K562 (cell line): ENCODE results near the gene SAP130. TPM values are rescaled to one million over a fixed set of nuclear protein-coding genes. Genes with fewer than 3 reads are reported as not detected.

Experiments used
- ATAC-seq: fragments of 200-7000 bp; cut with Tn5 transposase; 3 replicates; pipeline ENCODE4 v1.9.1; 2020; ENCODE audit warnings: moderate library complexity
- BruUV-seq: library from RNA; stranded (reverse); fragments of 400-500 nt; replicated peaks from 2 replicates; lab custom pipeline; 2021; lab: Mats Ljungman, UMichigan
- CTCF ChIA-PET: fragments of 300-600 bp; formaldehyde crosslinking; extraction: SDS; loops from one replicate; lab custom pipeline; 2021; ENCODE audit warnings: low intra/inter-chr PET ratio; lab: Yijun Ruan, JAX
- POLR2A ChIA-PET: fragments of 300-600, 350-650 bp; sonication (Branson Sonifier 250); formaldehyde crosslinking; extraction: SDS; loops from one replicate; lab custom pipeline; 2021; ENCODE audit warnings: antibody characterized with exemption, inconsistent platforms; lab: Yijun Ruan, JAX
- DNase-seq, 4 experiments: peaks; one replicate each; pipeline versions ENCODE4 v3.0.0 to v3.0.0-alpha.2; 2011 to 2018; ENCODE audit warnings: low spot score in 3 of 4, mixed read lengths in 3 of 4; ENCODE audit errors: extremely low read depth in 1 of 4
- FAIRE-seq: peaks from 2 replicates; lab custom pipeline; 2011; peaks lifted over from hg19 to GRCh38; lab: Jason Lieb, UNC
- H2AFZ ChIP-seq: 2 replicates; pipeline ENCODE4 v1.6.0; 2011; ENCODE audit warnings: low read depth, low read length, control low read depth, inconsistent platforms
- H3K27ac ChIP-seq: fragments of 200-600 bp; 3 replicates; pipeline ENCODE4 v1.8.0; 2011; ENCODE audit warnings: low read depth, mild to moderate bottlenecking, control low read depth, inconsistent platforms, low read length, moderate library complexity, mixed read lengths; ENCODE audit errors: extremely low read depth
- H3K27me3 ChIP-seq, 2 experiments: fragments of 300-600 bp in 1 of 2; 2 replicates in 1 of 2; 3 replicates in 1 of 2; pipeline versions ENCODE4 v1.6.0 to v1.8.0; 2011; ENCODE audit warnings: inconsistent platforms in 2 of 2, low read length in 2 of 2, mild to moderate bottlenecking in 1 of 2, mixed read lengths in 1 of 2, moderate library complexity in 1 of 2; ENCODE audit not compliant: control insufficient read depth in 2 of 2, insufficient read depth in 2 of 2
- H3K36me3 ChIP-seq: fragments of 300-600 bp; 3 replicates; pipeline ENCODE4 v1.8.0; 2011; ENCODE audit warnings: mild to moderate bottlenecking, low read length, inconsistent platforms; ENCODE audit not compliant: control insufficient read depth, insufficient read depth
- H3K4me1 ChIP-seq, 2 experiments: fragments of 200-600 bp in 1 of 2; replicated peaks in 1 of 2; 2 replicates in 1 of 2; 3 replicates in 1 of 2; pipeline versions ENCODE4 v1.5.1 to v1.8.0; 2011; ENCODE audit warnings: inconsistent platforms in 2 of 2, low read length in 2 of 2, mild to moderate bottlenecking in 1 of 2, mixed read lengths in 1 of 2, moderate library complexity in 1 of 2; ENCODE audit not compliant: control insufficient read depth in 2 of 2, insufficient read depth in 2 of 2
- H3K4me2 ChIP-seq: 2 replicates; pipeline ENCODE4 v1.6.1; 2011; ENCODE audit warnings: low read length, control low read depth, inconsistent platforms, mixed read lengths; ENCODE audit not compliant: insufficient read depth
- H3K4me3 ChIP-seq: fragments of 200-600 bp; sonication (generic), shearing (Covaris generic); 2 replicates; pipeline ENCODE4 v1.5.1; 2016; ENCODE audit warnings: control low read depth, inconsistent platforms
- H3K79me2 ChIP-seq: fragments of 200-600 bp; 3 replicates; pipeline ENCODE4 v1.8.0; 2011; ENCODE audit warnings: low read length, inconsistent platforms; ENCODE audit not compliant: control insufficient read depth, insufficient read depth
- H3K9ac ChIP-seq, 2 experiments: 2 replicates each; pipeline versions ENCODE4 v1.6.0 to v1.6.1; 2011; ENCODE audit warnings: low read depth in 2 of 2, low read length in 2 of 2, control low read depth in 1 of 2, inconsistent platforms in 1 of 2, mild to moderate bottlenecking in 1 of 2, mixed read lengths in 1 of 2; ENCODE audit not compliant: insufficient read depth in 1 of 2
- H3K9me1 ChIP-seq: one replicate; pipeline ENCODE4 v1.6.0; 2011; ENCODE audit warnings: inconsistent platforms, mild to moderate bottlenecking, low read length, moderate library complexity; ENCODE audit not compliant: control insufficient read depth, insufficient read depth
- H3K9me3 ChIP-seq: replicated peaks from 2 replicates; pipeline ENCODE4 v1.5.1; 2011; ENCODE audit warnings: low read depth, low read length, inconsistent platforms; ENCODE audit not compliant: control insufficient read depth, insufficient read depth
- H4K20me1 ChIP-seq: replicated peaks from 2 replicates; pipeline ENCODE4 v1.6.1; 2011; ENCODE audit warnings: low read length, inconsistent platforms, mixed read lengths; ENCODE audit not compliant: control insufficient read depth, insufficient read depth
- DIDO1 ChIP-seq: fragments of 450-650 bp; IDR thresholded peaks from 2 replicates; pipeline ENCODE4 v1.6.1; 2016; ENCODE audit warnings: low read depth, missing biosample characterization, missing genetic modification characterization
- FOS ChIP-seq: IDR thresholded peaks from 3 replicates; pipeline ENCODE4 v1.6.1; 2011; ENCODE audit not compliant: insufficient read length; ENCODE audit errors: extremely low read depth
- GTF2F1 ChIP-seq: IDR thresholded peaks from 2 replicates; pipeline ENCODE4 v1.6.1; 2011; ENCODE audit warnings: low read depth, low read length, improper control_type of control experiment
- HNRNPK ChIP-seq: fragments of 200-400 bp; formaldehyde crosslinking; IDR thresholded peaks from one replicate; pipeline ENCODE4 v1.6.1; 2018; ENCODE audit warnings: mild to moderate bottlenecking, low read depth, low read length; ENCODE audit not compliant: poor library complexity, severe bottlenecking
- MCM5 ChIP-seq: fragments of 450-650 bp; IDR thresholded peaks from 2 replicates; pipeline ENCODE4 v1.6.1; 2016; ENCODE audit warnings: low read depth
- MTF1 ChIP-seq: fragments of 250-450 bp; sonication (Bioruptor Pico); IDR thresholded peaks from 2 replicates; pipeline ENCODE4 v1.9.0; 2021; ENCODE audit warnings: moderate library complexity, mild to moderate bottlenecking, inconsistent platforms, borderline replicate concordance
- RBM34 ChIP-seq: fragments of 200-400 bp; formaldehyde crosslinking; IDR thresholded peaks from 2 replicates; pipeline ENCODE4 v1.6.1; 2018; ENCODE audit warnings: low read length, borderline replicate concordance; ENCODE audit not compliant: insufficient read depth
- TBL1XR1 ChIP-seq, 2 experiments: IDR thresholded peaks; 2 replicates each; pipeline ENCODE4 v1.6.1; 2012; ENCODE audit warnings: improper control_type of control experiment in 2 of 2, low read length in 2 of 2, mild to moderate bottlenecking in 1 of 2
- ZBTB1 ChIP-seq: sonication (generic); formaldehyde crosslinking; IDR thresholded peaks from 2 replicates; pipeline ENCODE4 v1.8.1; 2023; ENCODE audit warnings: missing genetic modification reagents, low read depth, mild to moderate bottlenecking, borderline replicate concordance
- WGBS: fragments of 100-300 bp; shearing (Covaris generic); methylation state at CpG from one replicate; pipeline ENCODE4 v1.1.6; 2016; ENCODE audit warnings: low coverage, mixed read lengths; ENCODE audit not compliant: insufficient coverage; ENCODE audit errors: missing lambda C conversion rate; 5-methylcytosine and 5-hydroxymethylcytosine counted together
- in situ Hi-C: fragments of 300-500 bp; cut with MboI; formaldehyde crosslinking; loops from 4 replicates; pipeline ENCODE4 v1.15.0; 2018; ENCODE audit warnings: inconsistent platforms, mixed read lengths
- intact Hi-C: fragments of 100-400 bp; cut with micrococcal nuclease; formaldehyde crosslinking; loops from 2 replicates; pipeline ENCODE4 v1.14.2; 2022
- polyA plus RNA-seq, 8 experiments: library from polyadenylated mRNA; depleted of rRNA in 4 of 8; stranded (reverse) in 5 of 8; unstranded in 3 of 8; fragments of >200 nt; fragmentation: Nextera tagmentation in 2 of 8; fragmentation: Illumina TruSeq in 1 of 8; extraction: Ambion mirVana in 2 of 8; extraction: Trizol in 1 of 8; gene quantifications; 2 replicates each; pipeline versions ENCODE4 v1.2.1 to v1.2.3, GENCODE V29; 2011 to 2014; ENCODE audit warnings: inconsistent platforms in 1 of 8, missing spikeins in 1 of 8
- total RNA-seq, 7 experiments: library from RNA; depleted of rRNA in 6 of 7; stranded (reverse); fragments of >200 nt in 6 of 7; fragmentation: Illumina TruSeq in 2 of 7; extraction: Trizol in 2 of 7; gene quantifications; 2 replicates each; pipeline versions ENCODE4 v1.2.1 to v1.2.3, GENCODE V29; 2011 to 2021; ENCODE audit warnings: low replicate concordance in 1 of 7
- TF ChIP-seq, protein P1 (sequence below): fragments of 450-650 bp; conservative IDR thresholded peaks from 2 replicates; pipeline ENCODE4 v1.6.1; 2016; ENCODE audit warnings: missing genetic modification characterization, low read depth, mild to moderate bottlenecking, control low read depth, missing compliant biosample characterization
- TF ChIP-seq, protein P2 (sequence below): fragments of 450-650 bp; IDR thresholded peaks from 2 replicates; pipeline ENCODE4 v1.6.1; 2016; ENCODE audit warnings: mild to moderate bottlenecking, moderate library complexity

SAP130 gene
- total and polyA plus RNA-seq, 9 of the 15 experiments (the other 6 are each of a cell fraction or from before 2014, with no cell fraction given) = 4.5 to 33.4 (median 7.4) TPM

DNA sequence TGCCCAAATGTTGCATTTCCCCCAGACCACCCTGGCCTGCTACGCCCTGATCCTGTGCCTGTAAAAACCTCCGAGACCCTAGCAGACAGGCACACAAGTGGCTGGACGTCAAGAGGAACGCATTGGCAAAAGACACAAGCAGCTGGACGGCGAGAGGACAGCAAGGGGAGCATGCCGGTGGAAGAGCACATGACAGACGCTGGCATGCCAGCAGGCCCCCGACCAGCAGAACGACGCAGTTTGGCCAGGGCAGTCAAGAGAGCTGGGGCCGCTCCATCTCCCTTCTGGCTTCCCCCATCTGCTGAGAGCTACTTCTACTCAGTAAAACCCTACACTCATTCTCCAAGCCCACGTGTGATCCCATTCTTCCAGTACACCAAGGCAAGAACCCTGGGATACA, 42.1 kb downstream of the SAP130 start:
- CTCF ChIA-PET = no interaction called here
- no peak overlapping the region for H3K27ac ChIP-seq
- intact Hi-C loops = no loop called here
- TF ChIP-seq ZBTB1 (no peak), FOS (no peak), DIDO1 (tag) (no peak), TBL1XR1 (IDR thresholded peaks at IDR 0.05; ENCODE audit: low read length in 2 of 2) (no peak), HNRNPK (no peak), RBM34 (no peak), MCM5 (no peak), GTF2F1 (no peak), MTF1 (CRISPR knock-in tag) (no peak)
- TF ChIP-seq, protein P1, sequence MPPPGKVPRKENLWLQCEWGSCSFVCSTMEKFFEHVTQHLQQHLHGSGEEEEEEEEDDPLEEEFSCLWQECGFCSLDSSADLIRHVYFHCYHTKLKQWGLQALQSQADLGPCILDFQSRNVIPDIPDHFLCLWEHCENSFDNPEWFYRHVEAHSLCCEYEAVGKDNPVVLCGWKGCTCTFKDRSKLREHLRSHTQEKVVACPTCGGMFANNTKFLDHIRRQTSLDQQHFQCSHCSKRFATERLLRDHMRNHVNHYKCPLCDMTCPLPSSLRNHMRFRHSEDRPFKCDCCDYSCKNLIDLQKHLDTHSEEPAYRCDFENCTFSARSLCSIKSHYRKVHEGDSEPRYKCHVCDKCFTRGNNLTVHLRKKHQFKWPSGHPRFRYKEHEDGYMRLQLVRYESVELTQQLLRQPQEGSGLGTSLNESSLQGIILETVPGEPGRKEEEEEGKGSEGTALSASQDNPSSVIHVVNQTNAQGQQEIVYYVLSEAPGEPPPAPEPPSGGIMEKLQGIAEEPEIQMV = no peak
- TF ChIP-seq, protein P2, sequence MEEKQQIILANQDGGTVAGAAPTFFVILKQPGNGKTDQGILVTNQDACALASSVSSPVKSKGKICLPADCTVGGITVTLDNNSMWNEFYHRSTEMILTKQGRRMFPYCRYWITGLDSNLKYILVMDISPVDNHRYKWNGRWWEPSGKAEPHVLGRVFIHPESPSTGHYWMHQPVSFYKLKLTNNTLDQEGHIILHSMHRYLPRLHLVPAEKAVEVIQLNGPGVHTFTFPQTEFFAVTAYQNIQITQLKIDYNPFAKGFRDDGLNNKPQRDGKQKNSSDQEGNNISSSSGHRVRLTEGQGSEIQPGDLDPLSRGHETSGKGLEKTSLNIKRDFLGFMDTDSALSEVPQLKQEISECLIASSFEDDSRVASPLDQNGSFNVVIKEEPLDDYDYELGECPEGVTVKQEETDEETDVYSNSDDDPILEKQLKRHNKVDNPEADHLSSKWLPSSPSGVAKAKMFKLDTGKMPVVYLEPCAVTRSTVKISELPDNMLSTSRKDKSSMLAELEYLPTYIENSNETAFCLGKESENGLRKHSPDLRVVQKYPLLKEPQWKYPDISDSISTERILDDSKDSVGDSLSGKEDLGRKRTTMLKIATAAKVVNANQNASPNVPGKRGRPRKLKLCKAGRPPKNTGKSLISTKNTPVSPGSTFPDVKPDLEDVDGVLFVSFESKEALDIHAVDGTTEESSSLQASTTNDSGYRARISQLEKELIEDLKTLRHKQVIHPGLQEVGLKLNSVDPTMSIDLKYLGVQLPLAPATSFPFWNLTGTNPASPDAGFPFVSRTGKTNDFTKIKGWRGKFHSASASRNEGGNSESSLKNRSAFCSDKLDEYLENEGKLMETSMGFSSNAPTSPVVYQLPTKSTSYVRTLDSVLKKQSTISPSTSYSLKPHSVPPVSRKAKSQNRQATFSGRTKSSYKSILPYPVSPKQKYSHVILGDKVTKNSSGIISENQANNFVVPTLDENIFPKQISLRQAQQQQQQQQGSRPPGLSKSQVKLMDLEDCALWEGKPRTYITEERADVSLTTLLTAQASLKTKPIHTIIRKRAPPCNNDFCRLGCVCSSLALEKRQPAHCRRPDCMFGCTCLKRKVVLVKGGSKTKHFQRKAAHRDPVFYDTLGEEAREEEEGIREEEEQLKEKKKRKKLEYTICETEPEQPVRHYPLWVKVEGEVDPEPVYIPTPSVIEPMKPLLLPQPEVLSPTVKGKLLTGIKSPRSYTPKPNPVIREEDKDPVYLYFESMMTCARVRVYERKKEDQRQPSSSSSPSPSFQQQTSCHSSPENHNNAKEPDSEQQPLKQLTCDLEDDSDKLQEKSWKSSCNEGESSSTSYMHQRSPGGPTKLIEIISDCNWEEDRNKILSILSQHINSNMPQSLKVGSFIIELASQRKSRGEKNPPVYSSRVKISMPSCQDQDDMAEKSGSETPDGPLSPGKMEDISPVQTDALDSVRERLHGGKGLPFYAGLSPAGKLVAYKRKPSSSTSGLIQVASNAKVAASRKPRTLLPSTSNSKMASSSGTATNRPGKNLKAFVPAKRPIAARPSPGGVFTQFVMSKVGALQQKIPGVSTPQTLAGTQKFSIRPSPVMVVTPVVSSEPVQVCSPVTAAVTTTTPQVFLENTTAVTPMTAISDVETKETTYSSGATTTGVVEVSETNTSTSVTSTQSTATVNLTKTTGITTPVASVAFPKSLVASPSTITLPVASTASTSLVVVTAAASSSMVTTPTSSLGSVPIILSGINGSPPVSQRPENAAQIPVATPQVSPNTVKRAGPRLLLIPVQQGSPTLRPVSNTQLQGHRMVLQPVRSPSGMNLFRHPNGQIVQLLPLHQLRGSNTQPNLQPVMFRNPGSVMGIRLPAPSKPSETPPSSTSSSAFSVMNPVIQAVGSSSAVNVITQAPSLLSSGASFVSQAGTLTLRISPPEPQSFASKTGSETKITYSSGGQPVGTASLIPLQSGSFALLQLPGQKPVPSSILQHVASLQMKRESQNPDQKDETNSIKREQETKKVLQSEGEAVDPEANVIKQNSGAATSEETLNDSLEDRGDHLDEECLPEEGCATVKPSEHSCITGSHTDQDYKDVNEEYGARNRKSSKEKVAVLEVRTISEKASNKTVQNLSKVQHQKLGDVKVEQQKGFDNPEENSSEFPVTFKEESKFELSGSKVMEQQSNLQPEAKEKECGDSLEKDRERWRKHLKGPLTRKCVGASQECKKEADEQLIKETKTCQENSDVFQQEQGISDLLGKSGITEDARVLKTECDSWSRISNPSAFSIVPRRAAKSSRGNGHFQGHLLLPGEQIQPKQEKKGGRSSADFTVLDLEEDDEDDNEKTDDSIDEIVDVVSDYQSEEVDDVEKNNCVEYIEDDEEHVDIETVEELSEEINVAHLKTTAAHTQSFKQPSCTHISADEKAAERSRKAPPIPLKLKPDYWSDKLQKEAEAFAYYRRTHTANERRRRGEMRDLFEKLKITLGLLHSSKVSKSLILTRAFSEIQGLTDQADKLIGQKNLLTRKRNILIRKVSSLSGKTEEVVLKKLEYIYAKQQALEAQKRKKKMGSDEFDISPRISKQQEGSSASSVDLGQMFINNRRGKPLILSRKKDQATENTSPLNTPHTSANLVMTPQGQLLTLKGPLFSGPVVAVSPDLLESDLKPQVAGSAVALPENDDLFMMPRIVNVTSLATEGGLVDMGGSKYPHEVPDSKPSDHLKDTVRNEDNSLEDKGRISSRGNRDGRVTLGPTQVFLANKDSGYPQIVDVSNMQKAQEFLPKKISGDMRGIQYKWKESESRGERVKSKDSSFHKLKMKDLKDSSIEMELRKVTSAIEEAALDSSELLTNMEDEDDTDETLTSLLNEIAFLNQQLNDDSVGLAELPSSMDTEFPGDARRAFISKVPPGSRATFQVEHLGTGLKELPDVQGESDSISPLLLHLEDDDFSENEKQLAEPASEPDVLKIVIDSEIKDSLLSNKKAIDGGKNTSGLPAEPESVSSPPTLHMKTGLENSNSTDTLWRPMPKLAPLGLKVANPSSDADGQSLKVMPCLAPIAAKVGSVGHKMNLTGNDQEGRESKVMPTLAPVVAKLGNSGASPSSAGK = no peak

More for the DNA sequence above, 42.1 kb downstream of the SAP130 start:
- no peaks in the 10 kb centered on the region for H3K4me1 ChIP-seq
- H3K9me3 ChIP-seq = no peaks in the 10 kb centered on the region
- no peaks in the 10 kb centered on the region for H4K20me1 ChIP-seq
- in situ Hi-C loops = no loop called here
- H3K79me2 ChIP-seq = no peaks in the 10 kb centered on the region
- no TSS peak for BruUV-seq
- no peak for FAIRE-seq
- H3K27me3 ChIP-seq = no peaks in the 10 kb centered on the region
- POLR2A ChIA-PET = no interaction called here
- ATAC-seq = no peak
- H3K4me3 ChIP-seq = no peak overlapping the region
- H3K4me2 ChIP-seq = no peak overlapping the region
- H3K9me1 ChIP-seq = no peaks in the 10 kb centered on the region
- no peak overlapping the region for H2AFZ ChIP-seq
- H3K36me3 ChIP-seq = peaks cover 79% of the 10 kb centered on the region
- H3K9ac ChIP-seq = no peak overlapping the region
- 93% methylated on average over 12 of the region's 13 CpGs for WGBS
- DNase-seq = no peak
